Suprapubic skin (tissue), 4 donors: ENCODE data around the gene SETMAR.
"Not testable (repeated sequence)": the region's sequence is repeated elsewhere in the genome, so short reads cannot be mapped to it uniquely, and the experiment has no call there.

Experiments
- CTCF ChIP-seq, 2 donors: fragments of 200-600 bp in 1 of 2; fragments of 450-650 bp in 1 of 2; sonication (generic) in 1 of 2; IDR thresholded peaks; one replicate each; pipeline ENCODE4 v1.5.1; 2016 to 2019; ENCODE audit warnings: antibody characterized with exemption in 2 of 2, mild to moderate bottlenecking in 1 of 2, moderate library complexity in 1 of 2
- POLR2A ChIP-seq, 2 donors: fragments of 450-650 bp; IDR thresholded peaks; one replicate each; pipeline ENCODE4 v1.6.1; 2017; ENCODE audit warnings: antibody characterized with exemption in 2 of 2, mild to moderate bottlenecking in 2 of 2, moderate library complexity in 2 of 2
- POLR2AphosphoS5 ChIP-seq, 3 donors: sonication (generic); formaldehyde crosslinking; IDR thresholded peaks; one replicate each; pipeline ENCODE4 v1.6.1; 2017; ENCODE audit warnings: antibody characterized with exemption in 3 of 3

DNA sequence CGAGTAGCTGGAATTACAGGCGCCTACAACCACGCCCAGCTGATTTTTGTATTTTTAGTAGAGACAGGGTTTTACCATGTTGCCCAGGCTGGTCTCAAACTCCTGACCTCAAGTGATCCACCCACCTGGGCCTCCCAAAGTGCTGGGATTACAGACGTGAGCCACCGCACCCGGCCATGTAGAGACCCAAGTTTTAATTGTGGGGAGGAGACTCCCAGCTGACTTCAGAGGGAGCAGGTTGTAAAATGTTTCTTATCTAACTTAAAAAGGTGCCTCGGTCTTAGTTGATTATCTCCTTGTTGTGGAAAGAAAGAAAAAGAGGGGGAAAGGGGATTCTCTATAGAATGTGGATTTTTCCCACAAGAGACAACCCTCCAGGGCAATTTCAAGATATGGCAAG, 2.0 kb downstream of the SETMAR start:
- not testable (repeated sequence) for TF ChIP-seq CTCF, POLR2A, POLR2AphosphoS5 (IDR thresholded peaks at IDR 0.05)
